ENCODE results near the gene ETFB.

Gene ETFB

DNA sequence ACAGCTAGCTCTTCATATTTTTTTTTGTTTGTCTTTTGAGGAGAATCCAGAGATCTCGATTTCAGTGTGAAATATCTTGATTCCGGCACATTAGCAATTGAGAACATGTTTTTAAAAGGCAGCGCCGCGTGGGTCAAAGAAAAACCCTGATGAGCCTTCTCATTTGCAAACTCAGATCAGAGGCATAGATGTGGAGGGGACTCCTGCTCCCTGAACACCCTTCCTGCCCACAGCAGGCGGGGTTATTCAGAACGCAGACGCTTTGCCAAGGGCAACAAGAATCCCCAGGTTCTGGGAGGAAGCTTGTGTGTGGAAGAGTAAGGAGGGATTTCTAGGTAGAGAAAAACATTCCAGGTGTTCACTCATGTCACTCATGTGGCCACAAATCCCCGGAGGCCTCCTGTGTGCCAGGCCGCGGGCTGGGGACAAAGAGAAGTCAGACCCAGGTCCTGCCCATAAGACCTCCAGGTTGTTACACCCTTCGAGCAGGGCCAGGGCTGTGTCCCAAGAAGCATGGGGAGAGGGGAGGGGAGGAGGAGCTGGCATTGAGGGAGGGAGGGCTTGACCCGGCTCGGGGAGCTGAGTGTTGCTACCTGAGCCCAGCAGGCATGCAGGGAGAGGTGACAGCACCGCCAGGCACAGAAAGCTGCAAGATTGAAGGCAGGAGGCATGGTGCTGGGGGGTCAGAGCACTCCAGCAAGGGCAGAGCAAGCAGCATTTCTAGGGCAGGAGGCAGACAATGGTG, 70.6 kb downstream of the ETFB start:
- no peak for DNase-seq (ENCODE audit: low spot score)
